Heart right ventricle (tissue), 16 donors: ENCODE results near the gene ATXN1. TPM values are rescaled to one million over a fixed set of nuclear protein-coding genes. Genes with fewer than 3 reads are reported as not detected.
"Not testable (repeated sequence)": the region's sequence is repeated elsewhere in the genome, so short reads cannot be mapped to it uniquely, and the experiment has no call there.

Source experiments
- ATAC-seq, 8 donors: fragments of 200-7000 bp; cut with Tn5 transposase; one replicate each; pipeline ENCODE4 v1.9.1; 2020; ENCODE audit warnings: mild to moderate bottlenecking in 8 of 8, moderate library complexity in 8 of 8, moderate number of reproducible peaks in 1 of 8
- DNase-seq, 2 donors: peaks; one replicate each; pipeline ENCODE4 v3.0.0-alpha.2; 2020
- H3K27ac ChIP-seq, 10 donors: fragments of 200-600 bp; sonication (generic) in 2 of 10; one replicate each; pipeline versions ENCODE4 v1.5.0 to v1.8.0; 2020 to 2022; ENCODE audit warnings: mild to moderate bottlenecking in 3 of 10
- H3K27me3 ChIP-seq, 7 donors: fragments of 200-600 bp; one replicate each; pipeline ENCODE4 v1.8.0; 2021 to 2022; ENCODE audit warnings: mild to moderate bottlenecking in 2 of 7
- H3K36me3 ChIP-seq, 9 donors: fragments of 200-600 bp; sonication (generic) in 1 of 9; one replicate each; pipeline versions ENCODE4 v1.5.0 to v1.8.0; 2020 to 2022; ENCODE audit warnings: mild to moderate bottlenecking in 2 of 9
- H3K4me1 ChIP-seq, 9 donors: fragments of 200-600 bp; sonication (generic) in 1 of 9; one replicate each; pipeline versions ENCODE4 v1.5.0 to v1.8.0; 2020 to 2022; ENCODE audit warnings: mild to moderate bottlenecking in 4 of 9
- H3K4me3 ChIP-seq, 10 donors: fragments of 200-600 bp; sonication (generic) in 2 of 10; one replicate each; pipeline versions ENCODE4 v1.5.0 to v1.8.0; 2020 to 2022; ENCODE audit warnings: mild to moderate bottlenecking in 7 of 10, moderate library complexity in 2 of 10
- H3K9me3 ChIP-seq, 11 donors: fragments of 200-600 bp in 10 of 11; sonication (generic) in 2 of 11; one replicate each; pipeline versions ENCODE4 v1.5.0 to v1.8.0; 2013 to 2022; ENCODE audit warnings: mild to moderate bottlenecking in 2 of 11, control low read depth in 1 of 11, moderate library complexity in 1 of 11
- WGBS, 2 donors: extraction: QIAGEN DNeasy Blood & Tissue Kit; methylation state at CpG; one replicate each; pipeline ENCODE4 v1.1.7; 2013; ENCODE audit warnings: inconsistent platforms in 1 of 2; 5-methylcytosine and 5-hydroxymethylcytosine counted together
- intact Hi-C, 10 donors: fragments of 100-400 bp; cut with DNase I; formaldehyde crosslinking; loops; one replicate each; pipeline versions ENCODE4 v1.11.1 to v1.14.2; 2022
- polyA plus RNA-seq, 2 donors: library from polyadenylated mRNA; stranded (reverse); fragments of 200-250 nt; gene quantifications; one replicate each; pipeline ENCODE4 v1.2.3, GENCODE V29; 2013
- total RNA-seq, 10 donors: library from RNA; stranded (reverse); fragmentation: NEBNext Ultra II Directional in 3 of 10; extraction: Animal tissue kit (Norgen Biotek cat#: 25700) in 3 of 10; gene quantifications; one replicate each; pipeline versions ENCODE4 v1.2.1 to v1.2.4, GENCODE V29; 2021 to 2023
- TF ChIP-seq, protein P1 (sequence below), 9 donors: fragments of 200-600 bp; sonication (generic) in 2 of 9; IDR thresholded peaks; one replicate each; pipeline versions ENCODE4 v1.5.0 to v1.8.0; 2021 to 2022; ENCODE audit warnings: antibody characterized with exemption in 9 of 9, mild to moderate bottlenecking in 5 of 9, moderate library complexity in 1 of 9
- donor health status: Arrhythmogenic right ventricular cardiomyopathy.
- donor health status: ischemic (EF 13 %, LVEDD 7.1; RV severe dilation, severe dysfunction).
- donor health status: healthy with polysubstance abuse.
- donor health status: DM: no; HTN: yes; CAD: no.
- donor health status: DM: no; HTN: no; CAD: no.
- donor health status: ischemic (EF 25% LVEDD 6.9; RV normal size, moderate dysfunction).
- donor health status: ischemic (EF 25% LVEDD 5.7; RV mildly dilated, moderate dysfunction).
- donor health status: healthy.
- donor health status: DM: yes; HTN: yes; CAD: no.
- donor health status: Ischemic cardiomyopathy.
- donor health status: ischemic (EF 35%, LVEDD 5.7; RV mildly dilated, moderate dysfunction).
- donor health status: nonischemic (EF 11% LVEDD 7.7; RV severe dilation, severe dysfunction).
- donor health status: DM: yes; HTN: yes; CAD: no.
- donor health status: PGD.
- donor health status: ischemic (EF 29% LVEDD 5.4; RV normal size, mild dysfunction).
- donor health status: nonischemic (EF 23%, LVEDD 6.1; RV moderate dilation, normal function).

The ATXN1 gene
- total and polyA plus RNA-seq, 12 donors: 4.1 to 46.5 (median 40.3) TPM

DNA sequence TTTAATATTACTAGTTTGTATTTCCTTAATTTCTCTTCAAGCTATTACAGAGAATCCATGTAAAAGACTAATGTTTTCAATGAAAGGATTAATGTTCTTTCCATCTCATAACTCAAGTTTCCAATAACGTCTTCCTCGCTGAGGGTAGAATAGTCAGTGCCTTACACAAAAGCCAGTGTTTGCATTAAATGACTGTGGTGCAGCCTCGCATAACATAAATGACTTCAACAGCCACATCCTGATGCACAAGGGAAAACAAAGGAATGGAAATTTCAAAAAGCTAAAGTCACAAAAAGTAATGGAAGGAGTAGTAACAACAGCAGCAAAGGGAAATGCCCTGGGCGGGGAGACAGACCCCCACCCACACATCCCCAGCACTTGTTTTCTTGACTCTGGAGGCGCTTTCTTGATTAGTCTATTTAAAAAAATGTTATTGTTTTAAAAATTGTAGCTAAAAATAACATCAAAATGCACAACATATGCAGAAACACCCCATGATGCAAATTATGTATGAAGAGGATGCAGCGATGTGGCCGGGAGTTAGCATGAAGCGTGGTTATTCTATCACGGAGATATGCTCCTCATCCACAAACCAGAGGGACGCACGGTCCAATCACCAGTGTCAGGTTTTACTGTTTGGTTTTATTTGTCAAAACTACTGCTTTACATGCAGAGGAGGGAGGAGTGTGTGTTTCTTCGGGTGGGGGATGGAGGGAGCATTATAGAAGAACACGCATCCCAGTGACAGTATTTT lies 294.3 kb downstream of the ATXN1 start:
- DNase-seq: no peak
- 75 to 79% methylated on average over 13 of the region's 13 CpGs for WGBS, 2 donors

DNA sequence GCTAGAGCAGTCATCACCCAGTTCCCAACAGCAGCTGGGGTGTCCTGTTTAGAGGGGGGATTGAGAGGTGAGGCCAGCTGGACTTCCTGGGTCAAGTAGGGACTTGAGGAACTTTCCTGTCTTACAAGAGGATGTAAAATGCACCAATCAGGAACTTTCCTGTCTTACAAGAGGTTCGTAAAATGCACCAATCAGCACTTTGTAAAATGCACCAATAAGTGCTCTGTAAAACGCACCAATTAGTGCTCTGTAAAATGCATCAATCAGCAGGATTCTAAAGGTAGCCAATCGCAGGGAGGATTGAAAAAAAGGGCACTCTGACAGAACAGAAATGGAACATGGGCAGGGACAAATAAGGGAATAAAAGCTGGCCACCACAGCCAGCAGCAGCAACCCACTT lies 297.2 kb downstream of the ATXN1 start:
- H3K9me3 ChIP-seq: no peaks in the 10 kb centered on the region
- TF ChIP-seq, protein P1, sequence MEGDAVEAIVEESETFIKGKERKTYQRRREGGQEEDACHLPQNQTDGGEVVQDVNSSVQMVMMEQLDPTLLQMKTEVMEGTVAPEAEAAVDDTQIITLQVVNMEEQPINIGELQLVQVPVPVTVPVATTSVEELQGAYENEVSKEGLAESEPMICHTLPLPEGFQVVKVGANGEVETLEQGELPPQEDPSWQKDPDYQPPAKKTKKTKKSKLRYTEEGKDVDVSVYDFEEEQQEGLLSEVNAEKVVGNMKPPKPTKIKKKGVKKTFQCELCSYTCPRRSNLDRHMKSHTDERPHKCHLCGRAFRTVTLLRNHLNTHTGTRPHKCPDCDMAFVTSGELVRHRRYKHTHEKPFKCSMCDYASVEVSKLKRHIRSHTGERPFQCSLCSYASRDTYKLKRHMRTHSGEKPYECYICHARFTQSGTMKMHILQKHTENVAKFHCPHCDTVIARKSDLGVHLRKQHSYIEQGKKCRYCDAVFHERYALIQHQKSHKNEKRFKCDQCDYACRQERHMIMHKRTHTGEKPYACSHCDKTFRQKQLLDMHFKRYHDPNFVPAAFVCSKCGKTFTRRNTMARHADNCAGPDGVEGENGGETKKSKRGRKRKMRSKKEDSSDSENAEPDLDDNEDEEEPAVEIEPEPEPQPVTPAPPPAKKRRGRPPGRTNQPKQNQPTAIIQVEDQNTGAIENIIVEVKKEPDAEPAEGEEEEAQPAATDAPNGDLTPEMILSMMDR (IDR thresholded peaks at IDR 0.05): no peak
- no peak overlapping the region for H3K27ac ChIP-seq
- 95 to 98% methylated on average over 3 of the region's 3 CpGs for WGBS, 2 donors
- DNase-seq: no peak
- no peaks in the 10 kb centered on the region for H3K27me3 ChIP-seq
- H3K36me3 ChIP-seq: peaks cover 0 to 3% (median 0%) of the 10 kb centered on the region in 9 donors
- no peak overlapping the region for H3K4me3 ChIP-seq
- ATAC-seq: no peak
- intact Hi-C loops: no loop called here
- peaks cover 0 to 7% (median 0%) of the 10 kb centered on the region in 9 donors for H3K4me1 ChIP-seq

More for the DNA sequence above, 294.3 kb downstream of the ATXN1 start:
- TF ChIP-seq, protein P1 (IDR thresholded peaks at IDR 0.05): no peak
- no peak overlapping the region for H3K27ac ChIP-seq
- no peak for ATAC-seq
- H3K9me3 ChIP-seq: no peaks in the 10 kb centered on the region
- H3K27me3 ChIP-seq: no peaks in the 10 kb centered on the region
- peaks cover 0 to 3% (median 0%) of the 10 kb centered on the region in 9 donors for H3K36me3 ChIP-seq
- peaks cover 0 to 9% (median 2%) of the 10 kb centered on the region in 9 donors for H3K4me1 ChIP-seq
- H3K4me3 ChIP-seq: no peak overlapping the region
- intact Hi-C loops: no loop called here

DNA sequence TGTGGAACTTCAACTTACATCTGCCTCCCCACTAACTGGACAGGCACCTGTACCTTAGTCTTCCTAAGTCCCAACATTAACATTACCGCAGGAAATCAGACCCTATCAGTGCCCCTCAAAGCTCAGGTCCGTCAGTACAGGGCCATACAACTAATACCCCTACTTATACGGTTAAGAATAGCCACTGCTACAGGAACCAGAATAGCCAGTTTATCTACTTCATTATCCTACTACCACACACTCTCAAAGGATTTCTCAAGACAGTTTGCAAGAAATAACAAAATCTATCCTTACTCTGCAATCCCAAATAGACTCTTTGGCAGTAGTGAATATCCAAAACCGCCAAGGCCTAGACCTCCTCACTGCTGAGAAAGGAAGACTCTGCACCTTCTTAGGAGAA lies 298.0 kb downstream of the ATXN1 start:
- intact Hi-C loops, H3K4me3 ChIP-seq, H3K9me3 ChIP-seq, H3K27me3 ChIP-seq, H3K4me1 ChIP-seq, DNase-seq, ATAC-seq, H3K36me3 ChIP-seq, H3K27ac ChIP-seq: not testable (repeated sequence)
- WGBS, 2 donors: 81 to 93% methylated on average over 4 of the region's 4 CpGs

DNA sequence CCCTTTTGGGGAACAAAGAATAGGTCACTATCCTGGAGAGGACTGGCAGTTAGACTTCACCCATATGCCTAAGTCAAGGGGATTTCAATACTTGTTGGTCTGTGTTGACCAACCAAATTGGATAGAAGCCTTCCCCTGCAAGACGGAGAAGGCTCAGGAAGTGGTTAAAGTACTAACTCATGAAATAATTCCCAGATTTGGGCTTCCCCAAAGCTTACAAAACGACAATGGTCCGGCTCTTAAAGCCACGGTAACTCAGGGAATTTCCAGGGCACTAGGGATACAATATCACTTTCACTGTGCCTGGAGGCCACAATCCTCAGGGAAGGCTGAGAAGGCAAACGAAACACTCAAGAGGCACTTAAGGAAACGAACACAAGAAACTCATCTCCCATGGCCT lies 299.8 kb downstream of the ATXN1 start:
- no peak for DNase-seq
- H3K27ac ChIP-seq: no peak overlapping the region
- intact Hi-C loops: no loop called here
- H3K36me3 ChIP-seq: peaks cover 0 to 3% (median 0%) of the 10 kb centered on the region in 9 donors
- no peak for ATAC-seq
- H3K27me3 ChIP-seq: no peaks in the 10 kb centered on the region
- WGBS, 2 donors: 64 to 66% methylated on average over 6 of the region's 6 CpGs
- peaks cover 0 to 14% (median 2%) of the 10 kb centered on the region in 11 donors for H3K9me3 ChIP-seq
- peaks cover 0 to 4% (median 0%) of the 10 kb centered on the region in 9 donors for H3K4me1 ChIP-seq
- TF ChIP-seq, protein P1 (IDR thresholded peaks at IDR 0.05): no peak
- no peak overlapping the region for H3K4me3 ChIP-seq

DNA sequence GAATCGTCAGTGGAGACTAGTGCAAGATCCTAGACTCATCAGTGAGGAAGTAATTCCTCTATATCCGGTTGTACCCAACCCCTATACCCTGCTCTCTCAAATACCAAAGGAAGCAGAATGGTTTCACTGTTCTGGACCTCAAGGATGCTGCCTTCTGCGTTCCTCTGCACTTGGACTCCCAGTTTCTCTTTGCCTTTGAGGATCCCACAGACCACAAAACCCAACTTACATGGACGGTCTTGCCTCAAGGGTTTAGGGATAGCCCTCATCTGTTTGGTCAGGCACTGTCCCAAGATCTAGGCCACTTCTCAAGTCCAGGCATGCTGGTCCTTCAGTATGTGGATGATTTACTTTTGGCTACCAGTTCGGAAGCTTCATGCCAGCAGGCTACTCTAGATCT lies 301.8 kb downstream of the ATXN1 start:
- DNase-seq, H3K36me3 ChIP-seq, H3K27ac ChIP-seq, intact Hi-C loops, H3K27me3 ChIP-seq, H3K4me1 ChIP-seq, H3K4me3 ChIP-seq, ATAC-seq: not testable (repeated sequence)
- H3K9me3 ChIP-seq: peaks cover 0 to 26% (median 7%) of the 10 kb centered on the region in 11 donors
- WGBS, 2 donors: 86 to 89% methylated on average over 5 of the region's 5 CpGs
